SK-N-MC (cell line): Measurements from ENCODE around the gene FBH1.

Source experiments
- EZH2 ChIP-seq: fragments of 200-600 bp; sonication (generic); IDR thresholded peaks from one replicate; pipeline ENCODE4 v1.6.1; 2017; ENCODE audit warnings: antibody characterized with exemption
- POLR2AphosphoS5 ChIP-seq: IDR thresholded peaks from 2 replicates; pipeline ENCODE4 v1.6.1; 2012; ENCODE audit warnings: mild to moderate bottlenecking, low read depth, low read length, borderline replicate concordance

- no peak for TF ChIP-seq POLR2AphosphoS5
- TF ChIP-seq EZH2 = no peak
Measured at GRCh38 chr10:5895365-5895764, 5.3 kb downstream of the FBH1 start.
